DMS53 (cell line): Measurements from ENCODE around the gene FGD5.

Experiments
- DNase-seq: peaks from one replicate; lab custom pipeline; 2025; lab: John Stamatoyannopoulos, UW

The FGD5 gene

DNA sequence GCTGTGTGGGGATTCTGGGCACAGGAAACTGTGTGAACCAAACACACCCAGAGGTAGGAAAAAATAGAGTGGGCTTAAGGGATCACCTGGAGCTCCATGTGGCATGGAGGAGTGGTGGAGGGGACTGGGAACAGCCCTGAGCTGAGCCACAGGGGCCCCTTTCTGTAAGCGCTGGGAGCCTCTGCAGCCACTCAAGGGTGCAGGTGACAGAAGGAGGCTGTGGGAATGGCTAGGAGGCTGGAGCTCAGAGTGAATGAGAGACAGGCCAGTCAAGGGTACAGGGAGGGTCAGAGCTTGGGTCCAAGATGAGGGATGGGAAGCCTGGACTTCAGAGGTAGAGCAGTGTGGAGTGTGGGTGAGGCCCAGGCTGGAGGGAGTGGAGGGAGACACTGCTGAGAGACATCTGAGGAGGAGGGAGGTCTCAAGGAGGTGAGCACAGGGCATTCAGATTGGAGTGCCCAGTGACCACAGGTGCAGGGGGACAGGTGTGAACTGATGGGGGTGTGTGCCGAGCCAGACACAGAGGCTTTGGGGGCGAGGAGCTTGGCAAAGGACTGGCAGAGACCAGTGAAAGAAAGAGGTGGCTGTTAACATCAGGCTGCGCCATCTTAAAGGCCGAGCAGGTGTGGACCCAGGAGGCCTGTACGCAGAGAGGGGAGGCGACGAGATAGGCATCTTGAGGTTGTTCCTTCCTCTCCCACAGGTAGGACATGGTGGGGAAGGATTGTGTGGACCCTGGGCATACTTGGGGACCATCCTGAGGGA lies 56.8 kb downstream of the FGD5 start:
- DNase-seq, result no peak

GRCh38 chr3:14876921-14877333 lies 58.2 kb downstream of the FGD5 start:
- DNase-seq, result no peak

GRCh38 chr3:14877469-14877868 lies 58.7 kb downstream of the FGD5 start:
- DNase-seq, result no peak

GRCh38 chr3:14879211-14879874 lies 60.6 kb downstream of the FGD5 start:
- no peak for DNase-seq

- no peak for DNase-seq
Observed at GRCh38 chr3:14880447-14881106, 61.8 kb downstream of the FGD5 start.

- DNase-seq, result no peak
Observed at GRCh38 chr3:14883226-14883625, 64.5 kb downstream of the FGD5 start.

DNA sequence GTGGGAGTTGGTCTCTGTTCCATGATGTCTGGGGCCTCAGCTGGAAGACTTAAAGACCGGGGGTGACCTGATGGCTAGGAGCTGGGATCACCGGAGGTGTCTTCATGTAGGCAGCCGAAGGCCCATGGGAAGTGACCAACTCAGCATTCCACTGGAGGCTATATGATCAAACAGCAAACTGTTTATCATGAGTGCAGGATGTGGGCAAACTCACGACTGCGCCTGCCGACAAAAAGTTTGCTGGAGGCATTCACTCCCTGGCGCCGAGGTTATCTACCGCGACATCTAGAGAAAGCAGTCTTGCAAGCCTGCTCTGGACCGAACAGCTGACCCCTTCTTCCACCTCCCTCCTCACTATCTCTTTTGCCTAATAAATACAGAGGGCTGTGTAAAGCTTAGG lies 65.9 kb downstream of the FGD5 start:
- no peak for DNase-seq

DNA sequence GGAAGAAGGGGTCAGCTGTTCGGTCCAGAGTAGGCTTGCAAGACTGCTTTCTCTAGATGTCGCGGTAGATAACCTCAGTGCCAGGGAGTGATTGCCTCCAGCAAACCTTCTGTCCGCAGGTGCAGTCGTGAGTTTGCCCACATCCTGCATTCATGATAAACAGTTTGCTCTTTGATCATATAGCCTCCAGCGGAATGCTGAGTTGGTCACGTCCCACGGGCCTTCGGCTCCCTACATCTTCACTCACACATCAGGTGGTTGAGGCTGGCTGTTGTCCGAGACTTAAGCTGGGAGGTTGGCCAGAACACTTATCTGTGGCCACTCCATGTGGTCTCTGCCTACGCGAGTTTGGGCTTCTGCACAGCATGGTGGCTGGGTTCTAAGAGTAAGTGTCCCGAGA lies 66.5 kb downstream of the FGD5 start:
- no peak for DNase-seq

DNA sequence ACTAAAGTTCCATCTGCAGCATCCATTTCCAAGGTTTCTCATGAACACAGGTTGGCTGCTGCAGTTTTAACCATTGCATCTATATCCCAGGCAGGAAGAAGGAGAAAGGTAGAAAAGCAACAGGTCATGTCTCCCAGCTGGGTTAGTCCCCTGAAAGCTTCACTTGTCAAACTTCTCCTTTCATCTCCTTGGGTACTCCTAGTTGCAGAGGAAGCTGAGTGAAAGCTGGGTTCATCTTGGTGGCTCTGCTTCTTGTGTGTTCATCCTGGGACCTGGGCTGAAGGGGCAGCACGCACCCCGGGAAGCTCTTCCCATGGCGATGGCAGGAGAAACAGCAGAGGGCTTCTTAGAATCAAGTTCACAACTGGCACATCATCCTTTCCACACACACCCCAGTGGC lies 67.3 kb downstream of the FGD5 start:
- DNase-seq, result no peak

DNA sequence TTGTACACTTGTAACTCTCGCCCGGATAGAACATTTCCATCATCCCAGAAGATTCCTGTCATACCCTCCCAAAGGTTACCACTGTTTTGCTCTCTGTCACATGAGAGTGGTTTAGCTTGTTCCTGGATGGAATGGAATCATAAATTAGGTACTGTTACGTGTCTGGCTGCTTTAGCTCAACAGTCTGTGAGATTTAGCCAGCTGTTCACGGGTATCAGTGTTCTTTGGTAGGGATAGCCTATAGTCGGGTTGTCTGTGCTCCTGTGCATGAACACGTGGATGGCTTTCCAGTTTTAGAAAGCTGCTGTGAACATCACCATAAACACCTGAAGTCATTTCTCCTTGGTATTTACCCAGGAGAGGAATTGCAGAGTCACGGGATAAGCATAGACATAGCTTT lies 70.4 kb downstream of the FGD5 start:
- DNase-seq, result no peak

- DNase-seq, result no peak
Observed at GRCh38 chr3:14889943-14890342, 71.2 kb downstream of the FGD5 start.

DNA sequence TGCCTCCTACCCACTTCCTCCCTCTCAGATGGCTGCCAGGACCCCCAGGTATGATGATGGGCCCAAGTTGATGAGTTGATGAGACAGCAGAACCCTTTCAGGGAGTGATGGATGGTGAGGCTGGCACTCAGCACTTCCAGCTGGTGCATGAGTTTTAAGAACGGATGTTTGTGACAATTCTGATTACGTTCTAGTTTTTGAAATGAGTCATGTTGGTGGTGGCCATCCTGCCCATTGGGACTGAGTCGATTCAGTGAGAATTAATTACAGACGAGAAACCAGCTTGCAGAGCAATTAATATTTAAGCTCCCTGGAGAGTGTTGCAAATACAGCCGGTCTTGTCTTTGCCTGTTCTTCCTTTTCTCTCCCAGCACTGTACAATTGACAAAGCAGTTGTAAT lies 71.7 kb downstream of the FGD5 start:
- DNase-seq, result no peak

DNA sequence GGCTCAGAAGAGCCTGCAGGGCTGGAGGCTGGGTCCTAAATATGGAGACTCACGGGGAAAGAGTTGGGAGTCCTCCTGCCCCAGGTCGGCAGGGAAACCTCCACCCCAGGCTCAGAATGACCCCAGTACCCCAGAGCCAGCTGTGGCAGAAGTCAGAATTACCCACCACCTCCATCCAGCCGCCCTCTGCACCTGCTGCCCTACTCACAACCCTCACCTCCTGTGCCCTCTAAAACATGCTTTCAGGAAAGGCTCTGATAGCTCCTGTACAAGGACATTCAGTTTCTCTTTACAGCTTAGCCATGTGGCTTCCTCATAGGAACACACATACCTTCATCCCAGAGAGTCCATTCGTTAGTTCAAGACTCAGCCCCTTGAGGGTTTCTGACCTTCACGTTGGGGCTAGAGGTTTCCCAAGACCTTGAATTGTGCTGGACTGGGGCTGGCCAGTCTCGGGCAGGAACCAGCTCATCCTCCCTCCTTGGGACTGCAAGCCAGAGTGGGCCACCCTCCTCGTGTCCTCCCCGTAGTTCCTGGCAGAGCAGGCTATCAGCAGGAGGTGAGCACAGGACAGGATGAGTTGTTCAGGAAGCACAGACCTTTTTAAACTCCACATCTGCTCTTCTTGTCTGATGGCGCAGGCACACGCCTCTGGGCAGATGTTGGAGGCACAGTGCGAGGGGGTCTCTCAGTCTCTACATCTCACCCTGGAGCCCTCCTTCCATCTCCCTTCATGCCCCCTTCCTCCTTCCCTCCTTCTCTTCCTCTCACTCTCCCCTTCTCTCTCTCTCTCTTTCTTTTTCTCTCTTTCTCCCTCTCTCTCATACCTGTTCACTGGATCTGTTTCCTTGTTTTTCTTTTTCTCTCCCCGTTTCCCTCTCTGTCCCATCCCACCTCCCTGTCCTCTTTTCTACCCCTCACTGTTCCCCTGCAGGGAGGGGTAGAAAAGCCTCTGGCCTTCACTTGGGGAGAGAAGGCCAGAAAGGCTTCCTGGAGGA lies 72.7 kb downstream of the FGD5 start:
- no peak for DNase-seq

DNA sequence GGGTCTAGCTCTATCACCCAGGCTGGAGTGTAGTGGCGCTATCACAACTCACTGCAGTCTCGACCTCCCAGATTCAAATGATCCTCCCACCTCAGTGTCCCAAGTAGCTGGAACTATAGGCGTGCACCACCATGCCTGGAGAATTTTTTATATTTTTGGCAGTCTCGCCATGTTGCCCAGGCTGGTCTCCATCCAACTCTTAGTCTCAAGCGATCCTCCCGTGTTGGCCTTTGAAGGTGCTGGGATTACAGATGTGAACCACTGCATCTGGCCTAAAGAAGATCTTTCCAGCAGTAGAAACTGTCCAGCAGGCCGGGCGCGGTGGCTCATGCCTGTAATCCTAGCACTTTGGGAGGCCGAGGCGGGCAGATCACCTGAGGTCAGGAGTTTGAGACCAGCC lies 73.5 kb downstream of the FGD5 start:
- no peak for DNase-seq

DNA sequence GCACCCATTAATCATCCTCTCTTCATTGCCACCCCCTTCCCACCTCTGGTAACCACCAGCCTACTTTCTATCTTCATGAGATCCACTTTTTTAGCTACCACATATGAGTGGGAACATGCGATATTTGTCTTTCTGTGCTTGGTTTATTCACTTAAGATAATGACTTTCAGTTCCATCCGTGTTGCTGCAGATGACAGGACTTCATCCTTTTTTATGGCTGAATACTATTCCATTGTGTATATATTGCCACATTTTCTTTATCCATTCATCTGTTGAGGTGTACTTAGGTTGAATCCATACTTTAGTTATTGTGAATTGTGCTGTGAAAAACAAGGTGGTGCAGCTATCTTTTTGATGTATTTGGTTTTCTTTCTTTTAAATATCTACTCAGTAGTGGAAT lies 75.3 kb downstream of the FGD5 start:
- DNase-seq, result no peak

DNA sequence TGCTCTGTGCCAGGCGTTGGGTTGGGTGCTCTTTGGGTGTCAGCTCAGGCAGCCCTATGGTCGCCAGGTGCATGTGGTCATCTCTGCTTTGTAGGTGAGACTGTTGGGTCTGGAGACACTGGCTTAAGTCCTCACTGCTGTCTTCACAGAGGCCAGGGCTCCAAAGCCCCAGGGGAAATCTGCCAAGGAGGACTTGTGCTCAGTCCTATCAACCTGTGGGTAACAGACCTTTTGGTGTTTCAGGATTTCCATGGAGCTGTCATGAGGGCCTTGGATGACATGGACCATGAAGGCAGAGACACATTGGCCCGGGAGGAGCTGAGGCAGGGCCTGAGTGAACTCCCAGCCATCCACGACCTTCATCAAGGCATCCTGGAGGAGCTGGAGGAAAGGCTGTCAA lies 78.5 kb downstream of the FGD5 start:
- DNase-seq, result no peak

GRCh38 chr3:14898929-14899328 lies 80.2 kb downstream of the FGD5 start:
- DNase-seq, result no peak

GRCh38 chr3:14899993-14900618 lies 81.3 kb downstream of the FGD5 start:
- DNase-seq, result peak; percentile 6

GRCh38 chr3:14900881-14901873 lies 82.4 kb downstream of the FGD5 start:
- DNase-seq, result no peak

GRCh38 chr3:14902719-14903118 lies 84.0 kb downstream of the FGD5 start:
- DNase-seq, result no peak
